Endothelial cell of umbilical vein (primary cell): ENCODE measurements around the gene KCTD10. TPM values are rescaled to one million over a fixed set of nuclear protein-coding genes. Genes with fewer than 3 reads are reported as not detected.

Experiments
- BruUV-seq: library from RNA; stranded (reverse); fragments of 400-500 nt; replicated peaks from 2 replicates; lab custom pipeline; 2021; lab: Mats Ljungman, UMichigan
- CTCF ChIA-PET: fragments of 300-600, 350-600 bp; sonication (Branson Sonifier 250); formaldehyde crosslinking; loops from one replicate; lab custom pipeline; 2021; ENCODE audit warnings: antibody characterized with exemption, inconsistent platforms; lab: Charles Lee
- POLR2A ChIA-PET: fragments of 300-600, 350-600 bp; sonication (Branson Sonifier 250); formaldehyde crosslinking; loops from one replicate; lab custom pipeline; 2021; ENCODE audit warnings: antibody characterized with exemption, inconsistent platforms; lab: Charles Lee
- DNase-seq: peaks from one replicate; pipeline ENCODE4 v3.0.0-alpha.2; 2011; ENCODE audit warnings: low read depth, low spot score
- FAIRE-seq: peaks from 2 replicates; lab custom pipeline; 2011; peaks lifted over from hg19 to GRCh38; lab: Jason Lieb, UNC
- H2AFZ ChIP-seq: 2 replicates; pipeline ENCODE4 v1.6.0; 2012; ENCODE audit warnings: low read depth, low read length, control low read depth, inconsistent platforms
- H3K27ac ChIP-seq: 2 replicates; pipeline ENCODE4 v1.5.1; 2011; ENCODE audit warnings: low read depth, mild to moderate bottlenecking, control low read depth, low read length, moderate library complexity; ENCODE audit not compliant: insufficient read depth
- H3K27me3 ChIP-seq, 2 experiments: 2 replicates each; pipeline versions ENCODE4 v1.6.0 to v1.6.1; 2011; ENCODE audit warnings: low read length in 2 of 2, mixed read lengths in 1 of 2; ENCODE audit not compliant: control insufficient read depth in 2 of 2, insufficient read depth in 2 of 2
- H3K36me3 ChIP-seq, 2 experiments: 2 replicates in 1 of 2; 3 replicates in 1 of 2; pipeline ENCODE4 v1.5.1; 2011; ENCODE audit warnings: low read length in 2 of 2, mild to moderate bottlenecking in 1 of 2, moderate library complexity in 1 of 2; ENCODE audit not compliant: control insufficient read depth in 2 of 2, insufficient read depth in 2 of 2; ENCODE audit errors: extremely low read depth in 1 of 2
- H3K4me1 ChIP-seq: 3 replicates; pipeline ENCODE4 v1.5.1; 2011; ENCODE audit warnings: mild to moderate bottlenecking, low read length; ENCODE audit not compliant: control insufficient read depth, insufficient read depth; ENCODE audit errors: extremely low read depth
- H3K4me2 ChIP-seq: 2 replicates; pipeline ENCODE4 v1.6.1; 2011; ENCODE audit warnings: low read length, control low read depth, mixed read lengths; ENCODE audit not compliant: insufficient read depth
- H3K4me3 ChIP-seq, 3 experiments: fragments of 200-600 bp in 1 of 3; sonication (generic), shearing (Covaris generic) in 1 of 3; replicated peaks in 1 of 3; 2 replicates each; pipeline ENCODE4 v1.5.1; 2011 to 2016; ENCODE audit warnings: control low read depth in 3 of 3, low read length in 3 of 3, mild to moderate bottlenecking in 2 of 3, inconsistent platforms in 1 of 3, low read depth in 1 of 3, moderate library complexity in 1 of 3; ENCODE audit not compliant: insufficient read depth in 1 of 3
- H3K79me2 ChIP-seq: 2 replicates; pipeline ENCODE4 v1.6.0; 2012; ENCODE audit warnings: low read length, inconsistent platforms; ENCODE audit not compliant: control insufficient read depth, insufficient read depth
- H3K9ac ChIP-seq: replicated peaks from 2 replicates; pipeline ENCODE3; 2011; ENCODE audit warnings: low read length, control low read depth; ENCODE audit not compliant: insufficient read depth; ENCODE audit errors: extremely low read depth
- H3K9me1 ChIP-seq: replicated peaks from 3 replicates; pipeline ENCODE4 v1.6.0; 2011; ENCODE audit warnings: mild to moderate bottlenecking, low read length; ENCODE audit not compliant: control insufficient read depth, insufficient read depth; ENCODE audit errors: extremely low read depth
- H3K9me3 ChIP-seq: replicated peaks from 2 replicates; pipeline ENCODE4 v1.5.1; 2012; ENCODE audit warnings: low read length, inconsistent platforms; ENCODE audit not compliant: control insufficient read depth, insufficient read depth
- H4K20me1 ChIP-seq: replicated peaks from 2 replicates; pipeline ENCODE3; 2011; ENCODE audit warnings: mild to moderate bottlenecking, low read length; ENCODE audit not compliant: control insufficient read depth, insufficient read depth; ENCODE audit errors: extremely low read depth
- CTCF ChIP-seq, 2 donors: IDR thresholded peaks; 1 replicate in 1 of 2; 2 replicates in 1 of 2; pipeline ENCODE4 v1.5.1; 2011; ENCODE audit warnings: low read length in 2 of 2, mild to moderate bottlenecking in 2 of 2, moderate library complexity in 2 of 2, control low read depth in 1 of 2, inconsistent platforms in 1 of 2, low read depth in 1 of 2; ENCODE audit not compliant: insufficient read depth in 1 of 2; ENCODE audit errors: extremely low read depth in 1 of 2
- EZH2 ChIP-seq: IDR thresholded peaks from 2 replicates; pipeline ENCODE4 v1.6.1; 2012; ENCODE audit warnings: borderline replicate concordance, low read depth, mild to moderate bottlenecking, moderate library complexity, low read length, inconsistent platforms; ENCODE audit not compliant: severe bottlenecking
- FOS ChIP-seq: IDR thresholded peaks from 2 replicates; pipeline ENCODE4 v1.6.1; 2011; ENCODE audit warnings: mild to moderate bottlenecking, low read length, moderate library complexity, borderline replicate concordance; ENCODE audit not compliant: insufficient read depth
- GATA2 ChIP-seq: IDR thresholded peaks from 2 replicates; pipeline ENCODE4 v1.7.0; 2011; ENCODE audit warnings: low read depth, mild to moderate bottlenecking, moderate library complexity, mixed read lengths, low read length; ENCODE audit not compliant: insufficient read length, insufficient read depth
- JUN ChIP-seq: IDR thresholded peaks from 2 replicates; pipeline ENCODE4 v1.6.1; 2011; ENCODE audit warnings: borderline replicate concordance, low read depth; ENCODE audit not compliant: insufficient read length, insufficient read depth
- MAX ChIP-seq: IDR thresholded peaks from 2 replicates; pipeline ENCODE4 v1.6.1; 2011; ENCODE audit not compliant: insufficient read depth, insufficient read length
- MYC ChIP-seq: IDR thresholded peaks from one replicate; pipeline ENCODE4 v1.6.1; 2011; ENCODE audit warnings: mild to moderate bottlenecking, low read depth, low read length
- POLR2A ChIP-seq: IDR thresholded peaks from 2 replicates; pipeline ENCODE4 v1.6.1; 2012; ENCODE audit warnings: low read depth, mild to moderate bottlenecking, control low read depth, low read length
- POLR2AphosphoS5 ChIP-seq: IDR thresholded peaks from 2 replicates; pipeline ENCODE4 v1.6.1; 2012; ENCODE audit warnings: low read depth, mild to moderate bottlenecking, control low read depth, low read length, moderate library complexity; ENCODE audit not compliant: insufficient read depth
- dilution Hi-C: fragments of 300-500 bp; cut with MboI; formaldehyde crosslinking; loops from one replicate; pipeline ENCODE4 v1.15.0; 2019; ENCODE audit warnings: low sequenced_read_pairs; ENCODE audit not compliant: extremely low pct_ligation_motif_present
- intact Hi-C: fragments of 100-400 bp; cut with micrococcal nuclease; formaldehyde crosslinking; loops from one replicate; pipeline ENCODE4 v1.10.0; 2022
- polyA plus RNA-seq, 4 experiments: library from polyadenylated mRNA; depleted of rRNA in 3 of 4; stranded (reverse) in 3 of 4; unstranded in 1 of 4; fragments of >200 nt; gene quantifications; 2 replicates each; pipeline versions ENCODE4 v1.2.1 to v1.2.3, GENCODE V29; 2011 to 2012; ENCODE audit warnings: missing spikeins in 1 of 4
- total RNA-seq: library from RNA; stranded (reverse); gene quantifications from 2 replicates; pipeline ENCODE4 v1.2.3, GENCODE V29; 2021

KCTD10 gene
- total and polyA plus RNA-seq, 2 donors (not counting 3 experiments of a cell fraction or from before 2014, with no cell fraction given): 101 to 112 TPM

GRCh38 chr12:109458771-109459208, 18.3 kb downstream of the KCTD10 start:
- peaks cover 22 to 39% of the 10 kb centered on the region in 2 experiments for H3K36me3 ChIP-seq
- DNase-seq: peak; percentile 78
- dilution Hi-C loops (no loop called here), intact Hi-C loops (loop anchor here (1.0 kb wide), 1 partner anchor 10 kb away; no protein-coding TSS in a partner anchor)
- peak; percentile 81 for FAIRE-seq
- no peaks in the 10 kb centered on the region for H3K9me1 ChIP-seq
- H3K27me3 ChIP-seq: no peaks in the 10 kb centered on the region
- peaks cover 59% of the 10 kb centered on the region for H3K4me1 ChIP-seq
- TF ChIP-seq GATA2 (no peak), MAX (no peak), CTCF (IDR thresholded peaks at IDR 0.05; ENCODE audit: extremely low read depth in 1 of 2, insufficient read depth in 1 of 2, low read depth in 1 of 2, low read length in 2 of 2) (no peak), JUN (no peak), MYC (no peak), FOS (no peak), POLR2AphosphoS5 (no peak), POLR2A (no peak), EZH2 (no peak)
- H3K4me2 ChIP-seq: peak overlapping the region; percentile 13
- H2AFZ ChIP-seq: no peak overlapping the region
- H3K9ac ChIP-seq: peak overlapping the region; percentile 30
- no peaks in the 10 kb centered on the region for H4K20me1 ChIP-seq
- H3K79me2 ChIP-seq: peaks cover 54% of the 10 kb centered on the region
- no peak overlapping the region for H3K4me3 ChIP-seq
- TSS peak; percentile 4 for BruUV-seq
- POLR2A ChIA-PET: no interaction called here
- peak overlapping the region; percentile 50 for H3K27ac ChIP-seq
- CTCF ChIA-PET: interaction anchor here (0.9 to 2.2 kb wide), 4 partner anchors 11 to 31 kb away, joined by 4 to 10 read pairs (median 6); no protein-coding TSS in a partner anchor
- no peaks in the 10 kb centered on the region for H3K9me3 ChIP-seq
